ENCODE results near the gene CREG2. TPM values are rescaled to one million over a fixed set of nuclear protein-coding genes. Genes with fewer than 3 reads are reported as not detected.
A peak's percentile ranks its signal among the peaks of the same experiment; 100 is the strongest.
"Not testable (repeated sequence)": the region's sequence is repeated elsewhere in the genome, so short reads cannot be mapped to it uniquely, and the experiment has no call there.

Gene CREG2
- polyA plus RNA-seq, 3 donors: 0.37 to 0.96 (median 0.55) TPM

DNA sequence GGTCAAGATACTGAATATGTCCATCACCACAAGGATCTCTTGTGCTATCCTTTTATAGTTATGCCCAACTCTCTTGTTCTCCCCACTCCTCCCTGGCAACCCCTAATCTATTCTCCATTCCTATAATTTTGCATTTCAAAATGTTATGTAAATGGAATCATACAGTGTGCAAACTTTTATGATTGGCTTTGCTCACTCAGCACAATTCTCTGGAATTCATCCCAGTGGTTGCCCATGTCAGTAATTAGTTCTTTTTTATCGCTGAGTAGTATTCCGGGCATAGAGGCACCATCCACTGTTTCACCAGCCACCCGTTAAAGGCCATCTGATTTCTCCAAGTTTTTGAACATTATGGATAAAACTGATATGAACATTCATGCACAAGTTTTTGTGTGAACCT is 40.4 kb downstream of the CREG2 start:
- DNase-seq: no peak

- DNase-seq: no peak
Measured at GRCh38 chr2:101344137-101344536, 43.2 kb downstream of the CREG2 start.

DNA sequence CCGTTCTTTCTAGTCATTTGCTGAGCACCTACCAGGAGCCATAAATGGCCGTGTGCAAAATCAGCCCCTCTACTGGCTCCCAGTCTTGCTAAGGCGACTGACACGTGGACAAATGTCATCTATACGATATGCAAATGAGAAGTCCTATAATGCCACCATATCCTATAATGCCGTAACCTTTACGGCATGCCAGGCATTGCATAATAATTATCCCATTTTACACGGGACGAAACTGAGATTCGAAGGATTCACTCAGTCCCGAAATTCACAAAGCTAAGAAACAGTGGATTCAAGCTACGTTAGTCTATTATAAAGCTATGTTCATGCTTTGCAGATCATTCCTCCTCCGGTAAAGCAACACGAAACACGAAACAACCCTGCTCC is 44.7 kb downstream of the CREG2 start:
- no peak for DNase-seq

- DNase-seq: peak; percentile 43
Measured at GRCh38 chr2:101341901-101342624, 45.2 kb downstream of the CREG2 start.

DNA sequence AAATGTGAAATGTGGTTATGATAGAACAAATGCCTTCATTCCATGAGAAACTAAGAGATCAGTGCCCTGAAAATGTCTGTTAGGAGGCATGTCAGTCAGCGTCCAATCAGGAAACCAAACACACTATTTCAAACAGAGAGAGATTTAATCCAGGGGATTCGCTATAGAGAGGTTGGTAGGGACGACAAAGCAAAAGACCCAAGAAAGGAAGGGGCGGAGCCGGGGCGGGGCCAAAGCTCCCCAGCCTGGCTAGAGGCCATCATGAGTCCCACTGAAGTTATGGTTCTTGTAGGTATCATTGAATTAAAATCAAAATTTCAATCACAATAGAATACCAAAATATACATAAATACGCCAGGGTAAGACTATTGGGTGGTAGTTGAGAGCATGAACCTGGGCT is 45.9 kb downstream of the CREG2 start:
- DNase-seq: no peak

GRCh38 chr2:101340141-101340551 is 47.2 kb downstream of the CREG2 start:
- DNase-seq: no peak

GRCh38 chr2:101339266-101339880 is 47.9 kb downstream of the CREG2 start:
- no peak for DNase-seq

DNA sequence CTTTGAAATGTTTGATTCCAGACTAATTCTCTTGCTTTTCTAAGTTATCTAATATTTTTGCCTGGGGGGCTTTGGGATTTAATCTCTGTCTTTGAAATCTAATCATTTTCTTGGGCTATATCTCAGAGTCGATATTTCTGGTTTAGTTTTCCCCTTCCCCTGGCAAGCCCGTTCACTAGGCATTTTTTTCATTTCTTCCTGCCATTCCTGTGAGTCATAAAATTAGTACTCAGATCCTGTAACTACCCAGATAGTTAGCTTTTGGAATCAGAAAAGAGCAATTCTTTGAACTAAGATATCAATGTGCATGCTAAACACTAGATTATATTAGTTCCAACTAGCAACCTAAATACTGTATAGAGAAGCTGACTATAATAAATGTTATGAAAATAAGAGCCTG is 49.4 kb downstream of the CREG2 start:
- no peak for DNase-seq

GRCh38 chr2:101332885-101333766 is 54.2 kb downstream of the CREG2 start:
- no peak for DNase-seq

DNA sequence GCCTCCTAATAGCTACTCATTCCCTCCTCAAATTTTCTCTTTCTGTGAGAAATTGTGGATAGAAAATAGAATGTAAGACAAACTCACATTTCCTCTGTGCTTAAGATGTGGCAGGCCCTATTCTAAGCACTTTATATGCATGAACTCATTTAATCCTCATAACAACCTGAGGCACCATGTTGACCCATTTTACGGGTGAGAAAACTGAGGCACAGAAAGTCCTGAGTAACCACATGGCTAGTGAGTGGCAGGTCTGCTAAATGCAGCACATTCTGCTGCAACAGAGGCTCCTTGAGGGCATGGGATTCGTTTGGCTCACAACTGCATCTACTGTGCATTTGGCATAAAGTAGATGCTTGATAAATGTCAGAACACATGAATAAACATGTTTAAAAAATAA is 56.1 kb downstream of the CREG2 start:
- no peak for DNase-seq

- DNase-seq: no peak
Measured at GRCh38 chr2:101330253-101330933, 56.9 kb downstream of the CREG2 start.

GRCh38 chr2:101329026-101329425 is 58.3 kb downstream of the CREG2 start:
- DNase-seq: no peak

DNA sequence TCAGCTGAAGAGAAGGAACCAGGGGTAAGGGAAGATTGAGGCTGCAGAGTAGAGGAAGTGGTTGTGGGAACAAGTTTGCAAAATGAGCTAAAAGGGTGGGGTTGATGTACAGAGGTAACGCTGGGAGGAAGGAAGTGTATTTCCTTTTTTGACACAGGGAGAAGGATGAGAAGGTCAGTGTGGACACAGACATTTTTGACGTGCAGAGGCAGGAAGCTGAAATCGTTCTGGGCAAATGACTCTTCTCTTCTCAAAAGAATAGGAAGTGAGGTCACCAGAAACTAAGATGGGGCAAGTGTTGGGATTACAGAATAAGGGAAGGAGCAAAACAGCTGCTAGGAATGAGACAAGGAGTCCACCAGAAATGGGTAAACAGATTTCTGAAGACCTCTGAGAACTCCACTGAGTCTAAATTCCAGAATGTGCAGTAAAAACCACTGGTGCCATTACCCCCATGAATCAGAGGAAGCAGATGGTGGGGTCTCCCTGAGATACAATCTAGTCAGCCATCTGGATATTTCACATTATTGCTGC is 58.8 kb downstream of the CREG2 start:
- no peak for DNase-seq

DNA sequence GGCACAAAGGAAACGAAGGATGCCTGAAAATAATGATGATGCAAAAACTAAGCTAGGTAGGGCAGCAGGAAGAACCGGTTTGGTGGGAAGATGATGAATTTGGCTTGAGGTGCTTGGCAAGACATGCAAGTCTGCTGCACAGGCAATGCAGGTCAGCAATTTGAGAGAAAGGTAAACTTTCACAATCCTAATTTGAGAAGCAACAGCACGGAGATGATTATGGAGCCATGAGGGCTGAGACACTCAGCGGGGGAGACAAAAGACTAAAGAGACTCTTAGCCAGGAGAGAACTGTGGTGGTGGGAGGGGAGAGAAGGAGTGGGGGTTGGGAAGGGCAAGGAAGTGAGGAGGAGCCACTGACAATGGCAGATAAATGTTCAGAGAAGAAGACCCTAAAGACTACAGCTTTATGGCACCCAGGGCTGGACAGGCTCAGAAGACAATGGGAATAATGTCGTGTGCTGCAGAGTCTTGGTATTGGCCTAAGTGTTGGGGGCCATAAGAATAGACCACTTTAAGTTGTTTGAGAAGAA is 59.4 kb downstream of the CREG2 start:
- peak; percentile 43 for DNase-seq

DNA sequence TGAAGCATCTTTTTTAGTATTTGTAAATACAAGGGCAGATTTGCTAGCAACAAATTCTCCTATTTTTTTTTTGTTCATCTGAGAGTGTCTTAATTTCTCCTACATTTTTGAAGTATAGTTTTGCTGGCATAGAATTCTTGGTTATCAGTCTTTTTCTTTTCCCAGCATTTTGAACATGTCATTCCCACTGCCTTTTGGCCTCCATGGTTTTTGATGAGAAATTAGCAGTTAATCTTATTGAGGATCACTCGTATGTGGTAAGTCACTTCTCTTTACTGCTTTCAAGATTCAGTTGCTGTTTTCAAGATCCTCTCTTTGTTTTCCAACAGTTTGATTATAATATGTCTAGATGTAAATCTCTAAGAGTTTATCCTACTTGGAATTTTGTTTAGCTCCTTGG is 61.9 kb downstream of the CREG2 start:
- no peak for DNase-seq

- not testable (repeated sequence) for DNase-seq
Measured at GRCh38 chr2:101316568-101316967, 70.7 kb downstream of the CREG2 start.

GRCh38 chr2:101311696-101312017 is 75.6 kb downstream of the CREG2 start:
- no peak for DNase-seq

GRCh38 chr2:101310834-101311695 is 76.2 kb downstream of the CREG2 start:
- DNase-seq: no peak

- DNase-seq: no peak
Measured at GRCh38 chr2:101310090-101310833, 77.0 kb downstream of the CREG2 start.
